ENCODE data around the gene IMPA2. TPM values are rescaled to one million over a fixed set of nuclear protein-coding genes. Genes with fewer than 3 reads are reported as not detected.

Gene IMPA2
- total and polyA plus RNA-seq, 2 of the 13 experiments (the other 11 are each of a cell fraction or from before 2014, with no cell fraction given): 37.8 to 71.8 TPM

- ChIA-PET CTCF (ENCODE audit: low intra/inter-chr PET ratio, low total read pairs) (no interaction called here), POLR2A (interaction anchor here (0.7 to 12.8 kb wide), 2 partner anchors 17 to 52 kb away, joined by 3 to 328 read pairs; partner anchors contain the start of gene IMPA2)
- Histone ChIP-seq H3K36me3 (replicated peaks in 1 of 2; ENCODE audit: control insufficient read depth in 1 of 2, insufficient read depth in 2 of 2, low read length in 2 of 2) (peaks cover 0 to 10% of the 10 kb centered on the region in 2 experiments; a peak in 2 of 5 replicates), H3K27ac (ENCODE audit: extremely low read length, insufficient read depth, low read length) (no peak overlapping the region), H4K20me1 (ENCODE audit: insufficient read depth, low read length) (peaks cover 3% of the 10 kb centered on the region; the same call in 1 of the 2 replicates), H3K9ac (ENCODE audit: insufficient read depth, low read depth, low read length) (no peak overlapping the region), H3K9me3 (ENCODE audit: low read length) (no peaks in the 10 kb centered on the region), H3K4me2 (ENCODE audit: low read depth, low read length) (no peak overlapping the region), H3K79me2 (ENCODE audit: insufficient read depth, low read length) (peaks cover 4% of the 10 kb centered on the region), H3K4me1 (ENCODE audit: insufficient read depth, low read length) (peaks cover 84% of the 10 kb centered on the region), H3K27me3 (ENCODE audit: control insufficient read depth in 1 of 2, insufficient read depth in 2 of 2, low read length in 2 of 2) (no peaks in the 10 kb centered on the region), H3K4me3 (replicated peaks in 1 of 3; ENCODE audit: insufficient read depth in 1 of 3, low read depth in 2 of 3, low read length in 3 of 3) (no peak overlapping the region), H2AFZ (ENCODE audit: low read length) (no peak overlapping the region)
- no TSS peak for BruUV-seq (replicated peaks)
- TF ChIP-seq SMAD1 (CRISPR knock-in tag; IDR thresholded peaks at IDR 0.05; ENCODE audit: borderline replicate concordance, low read depth): no peak
- TF ChIP-seq SMAD3 (CRISPR knock-in tag; IDR thresholded peaks at IDR 0.05): no peak
- no peak for TF ChIP-seq KDM6A (CRISPR knock-in tag; IDR thresholded peaks at IDR 0.05; ENCODE audit: low read depth)
- WGBS (ENCODE audit: low lambda C conversion rate): 92% methylated on average over 5 of the region's 5 CpGs
- FAIRE-seq (no peak), ATAC-seq (no peak), DNase-seq (ENCODE audit: low spot score) (no peak)
- intact Hi-C loops (cut with micrococcal nuclease; ENCODE audit: unreplicated experiment) (loop anchor here (10.0 kb wide), 1 partner anchor 143 kb away; the partner anchor contains the start of gene CHMP1B), in situ Hi-C loops (cut with HindIII; ENCODE audit: extremely low pct_ligation_motif_present, low pct_unique_long_range_greater_than_20kb) (loop anchor here (5.0 kb wide), 1 partner anchor 61 kb away; no protein-coding TSS in a partner anchor)
These were observed 16.9 kb downstream of the IMPA2 start for GRCh38 chr18:11998193-11998592.

GRCh38 chr18:11999429-11999828 lies 18.1 kb downstream of the IMPA2 start:
- Histone ChIP-seq H2AFZ (ENCODE audit: low read length) (no peak overlapping the region), H3K27me3 (ENCODE audit: control insufficient read depth in 1 of 2, insufficient read depth in 2 of 2, low read length in 2 of 2) (no peaks in the 10 kb centered on the region), H4K20me1 (ENCODE audit: insufficient read depth, low read length) (peaks cover 3% of the 10 kb centered on the region; the same call in 1 of the 2 replicates), H3K9ac (ENCODE audit: insufficient read depth, low read depth, low read length) (no peak overlapping the region), H3K27ac (ENCODE audit: extremely low read length, insufficient read depth, low read length) (peak overlapping the region; percentile 53), H3K9me3 (ENCODE audit: low read length) (no peaks in the 10 kb centered on the region), H3K4me1 (ENCODE audit: insufficient read depth, low read length) (peaks cover 76% of the 10 kb centered on the region), H3K36me3 (replicated peaks in 1 of 2; ENCODE audit: control insufficient read depth in 1 of 2, insufficient read depth in 2 of 2, low read length in 2 of 2) (peaks cover 3 to 15% of the 10 kb centered on the region in 2 experiments; a peak in 3 of 5 replicates), H3K4me2 (ENCODE audit: low read depth, low read length) (no peak overlapping the region), H3K4me3 (replicated peaks in 1 of 3; ENCODE audit: insufficient read depth in 1 of 3, low read depth in 2 of 3, low read length in 3 of 3) (no peak overlapping the region), H3K79me2 (ENCODE audit: insufficient read depth, low read length) (peaks cover 4% of the 10 kb centered on the region)
- in situ Hi-C loops (cut with HindIII; ENCODE audit: extremely low pct_ligation_motif_present, low pct_unique_long_range_greater_than_20kb) (loop anchor here (5.0 kb wide), 1 partner anchor 62 kb away; no protein-coding TSS in a partner anchor), intact Hi-C loops (cut with micrococcal nuclease; ENCODE audit: unreplicated experiment) (loop anchor here (10.0 kb wide), 1 partner anchor 145 kb away; the partner anchor contains the start of gene CHMP1B)
- CTCF ChIA-PET (ENCODE audit: low intra/inter-chr PET ratio, low total read pairs): no interaction called here
- no peak for ATAC-seq
- peak; percentile 21 for TF ChIP-seq AGO2 (optimal IDR thresholded peaks at IDR 0.05; ENCODE audit: low read depth, low read length)
- TF ChIP-seq KLF16 (CRISPR knock-in tag; IDR thresholded peaks at IDR 0.05): no peak
- peak; percentile 34; the same call in 1 of the 2 replicates for TF ChIP-seq ZNF687 (CRISPR knock-in tag; IDR thresholded peaks at IDR 0.05)
- no peak for FAIRE-seq
- 92% methylated on average over 2 of the region's 7 CpGs for WGBS (ENCODE audit: low lambda C conversion rate)
- BruUV-seq (replicated peaks): no TSS peak
- no peak for DNase-seq (ENCODE audit: low spot score)
- POLR2A ChIA-PET: interaction anchor here (0.9 to 12.8 kb wide), 2 partner anchors 18 to 53 kb away, joined by 4 to 328 read pairs; partner anchors contain the start of gene IMPA2

Measured in HepG2 (cell line).